AG20443 (cell line): ENCODE data around the gene TSFM.
A peak's percentile ranks its signal among the peaks of the same experiment; 100 is the strongest.

Source experiments
- DNase-seq: peaks from one replicate; pipeline ENCODE4 v3.0.0; 2012; ENCODE audit warnings: low spot score, mixed read lengths

Gene TSFM

DNA sequence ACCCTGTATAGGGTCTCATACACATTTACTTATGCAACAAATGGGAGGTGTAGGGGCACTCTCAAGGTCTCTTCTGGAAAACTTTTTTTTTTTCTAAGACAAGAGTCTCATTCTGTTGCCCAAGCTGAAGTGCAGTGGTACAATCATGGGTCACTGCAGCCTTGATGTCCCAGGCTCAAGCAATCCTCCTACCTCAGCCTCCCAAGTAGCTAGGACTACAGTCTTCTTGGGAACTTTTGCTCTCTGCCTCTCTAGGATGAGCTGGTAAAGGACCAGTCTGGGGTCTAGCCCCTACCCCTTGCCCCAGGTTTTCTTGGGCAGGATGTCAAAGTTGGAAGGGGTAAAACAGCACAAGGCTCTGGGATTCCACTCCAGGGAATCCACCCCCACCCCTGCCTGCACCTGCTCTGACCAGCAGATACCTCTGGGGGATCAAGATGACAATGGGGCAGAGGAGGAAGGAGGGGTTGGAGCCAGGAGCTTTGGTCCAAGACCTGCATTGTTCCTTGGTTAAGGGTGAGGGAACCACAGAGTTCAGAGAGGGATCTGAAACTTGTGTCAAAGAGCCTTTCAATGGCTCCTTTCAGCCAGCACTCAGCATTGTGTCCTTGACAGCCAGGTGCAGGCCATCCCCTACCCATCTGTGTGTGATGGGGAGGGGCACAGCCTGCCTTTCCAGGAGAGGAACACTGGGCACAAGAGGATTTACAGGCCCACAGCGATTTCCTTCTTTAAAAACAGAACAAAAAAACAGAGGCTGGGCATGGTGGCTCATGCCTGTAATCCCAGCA is 51.7 kb downstream of the TSFM start:
- DNase-seq, result no peak

DNA sequence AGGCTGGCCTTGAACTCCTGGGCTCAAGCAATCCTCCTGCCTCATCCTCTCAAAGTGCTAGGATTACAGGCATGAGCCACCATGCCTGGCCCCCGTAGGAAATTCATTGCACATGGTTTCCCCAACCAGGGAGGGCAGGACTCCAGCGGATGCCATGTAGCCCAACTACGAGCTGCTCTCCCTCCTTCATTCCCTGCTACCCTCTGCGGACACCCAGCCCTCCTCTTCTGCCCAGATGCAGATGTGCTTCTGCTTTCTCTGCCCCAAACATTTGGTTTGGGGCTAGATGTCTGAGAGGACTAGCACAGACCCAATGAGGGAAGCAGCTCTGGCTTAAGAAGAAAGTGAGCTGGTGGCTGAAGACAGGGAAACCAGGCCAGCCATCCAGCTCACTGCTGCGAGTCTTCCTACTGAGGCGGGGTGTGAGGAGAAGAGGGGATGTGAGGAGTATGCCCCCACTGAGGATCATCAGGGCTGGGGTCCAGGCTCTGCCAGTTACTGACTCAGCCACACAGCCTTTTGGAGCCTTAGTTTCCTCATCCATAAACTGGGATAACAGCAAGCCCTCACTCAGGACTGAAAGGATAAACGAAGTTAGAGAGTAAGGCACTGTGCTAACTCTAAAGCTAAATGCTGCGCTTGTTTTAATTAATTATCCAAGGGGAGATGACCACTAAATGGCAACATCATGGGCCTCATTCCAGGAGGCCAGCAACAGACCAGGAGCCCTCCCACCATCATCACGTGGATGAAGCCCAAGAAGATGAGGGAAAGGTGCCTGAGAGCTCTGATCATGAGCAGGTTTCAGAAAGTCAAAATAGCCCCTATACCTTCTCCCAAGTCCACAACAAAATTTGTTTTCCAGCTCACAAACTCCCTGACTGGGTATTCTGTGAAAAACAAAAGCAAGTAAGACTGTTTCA is 53.0 kb downstream of the TSFM start:
- DNase-seq, result peak; percentile 47

DNA sequence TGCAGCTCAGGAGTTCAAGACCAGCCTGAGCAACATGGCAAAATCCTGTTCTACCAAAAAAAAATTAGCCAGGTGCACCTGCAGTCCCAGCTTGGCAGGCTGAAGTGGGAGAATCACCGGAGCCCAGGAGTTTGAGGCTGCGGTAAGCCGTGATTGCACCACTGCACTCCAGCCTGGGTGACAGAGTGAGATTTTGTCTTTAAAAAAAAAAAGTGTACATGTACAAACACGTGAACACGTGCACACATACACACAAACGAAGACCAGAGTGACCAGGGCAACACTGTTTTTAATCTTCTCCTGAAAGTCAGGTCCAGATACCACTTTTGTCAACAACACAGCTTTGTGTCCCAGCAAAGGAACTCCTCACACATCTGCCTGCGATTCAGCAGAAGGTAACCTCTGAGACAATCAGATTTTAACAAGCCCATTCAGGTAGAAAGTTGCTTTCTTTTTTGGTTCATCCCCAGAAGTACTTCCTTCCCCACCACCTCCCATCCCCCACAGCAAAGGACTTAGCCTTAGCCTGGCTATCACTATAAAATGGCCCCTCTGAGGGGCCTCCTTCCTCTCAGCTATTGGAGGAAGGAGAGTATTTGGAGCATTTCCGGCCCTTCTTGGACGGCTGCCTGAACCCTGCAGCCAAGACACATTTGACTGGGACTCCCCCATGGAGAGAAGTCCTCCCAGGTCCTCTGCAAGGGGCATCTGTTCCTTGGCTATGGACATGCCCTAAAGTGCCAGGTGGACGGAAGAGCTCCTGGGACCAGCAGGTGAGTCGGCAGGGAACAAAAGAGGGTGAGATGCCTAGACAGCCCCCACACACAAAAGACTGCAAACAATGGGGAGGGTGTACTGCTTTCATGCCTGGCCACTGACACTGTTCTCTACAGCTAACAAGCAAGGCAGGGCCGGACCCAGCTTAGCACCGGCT is 54.1 kb downstream of the TSFM start:
- DNase-seq, result peak; percentile 81

DNA sequence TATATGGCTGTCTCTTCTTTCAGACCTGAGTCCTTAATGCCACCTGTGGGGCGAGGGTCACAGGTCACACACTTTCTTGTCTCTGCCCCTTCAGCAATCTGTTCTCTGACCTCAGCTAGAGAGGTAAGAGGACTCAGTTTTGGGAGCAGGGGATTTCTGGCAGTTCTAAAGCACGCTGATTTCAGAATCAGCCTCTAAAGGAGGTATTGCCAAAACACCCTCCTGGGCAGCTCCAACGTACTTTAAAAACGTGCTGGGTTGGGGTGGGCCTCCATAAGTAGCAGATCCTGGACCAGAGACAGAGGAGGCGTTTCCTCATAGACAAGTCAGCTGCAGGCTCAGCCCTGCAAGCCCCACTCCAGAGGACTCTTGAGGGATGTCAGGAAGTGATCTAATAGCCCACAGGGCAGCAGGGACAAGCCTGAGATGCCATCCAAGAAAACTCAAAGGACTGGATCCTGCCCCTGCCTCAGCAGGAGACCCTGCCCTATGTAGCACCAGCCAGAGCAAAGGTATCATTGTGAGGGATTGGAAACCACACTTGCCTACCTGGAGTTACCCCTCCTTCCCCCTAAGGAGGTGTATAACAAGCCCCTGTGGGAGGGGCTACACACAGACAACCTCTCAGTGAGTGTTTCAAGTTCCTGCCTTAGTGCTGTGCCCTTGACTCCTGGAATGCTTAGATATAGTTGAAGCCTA is 55.4 kb downstream of the TSFM start:
- DNase-seq, result peak; percentile 72

DNA sequence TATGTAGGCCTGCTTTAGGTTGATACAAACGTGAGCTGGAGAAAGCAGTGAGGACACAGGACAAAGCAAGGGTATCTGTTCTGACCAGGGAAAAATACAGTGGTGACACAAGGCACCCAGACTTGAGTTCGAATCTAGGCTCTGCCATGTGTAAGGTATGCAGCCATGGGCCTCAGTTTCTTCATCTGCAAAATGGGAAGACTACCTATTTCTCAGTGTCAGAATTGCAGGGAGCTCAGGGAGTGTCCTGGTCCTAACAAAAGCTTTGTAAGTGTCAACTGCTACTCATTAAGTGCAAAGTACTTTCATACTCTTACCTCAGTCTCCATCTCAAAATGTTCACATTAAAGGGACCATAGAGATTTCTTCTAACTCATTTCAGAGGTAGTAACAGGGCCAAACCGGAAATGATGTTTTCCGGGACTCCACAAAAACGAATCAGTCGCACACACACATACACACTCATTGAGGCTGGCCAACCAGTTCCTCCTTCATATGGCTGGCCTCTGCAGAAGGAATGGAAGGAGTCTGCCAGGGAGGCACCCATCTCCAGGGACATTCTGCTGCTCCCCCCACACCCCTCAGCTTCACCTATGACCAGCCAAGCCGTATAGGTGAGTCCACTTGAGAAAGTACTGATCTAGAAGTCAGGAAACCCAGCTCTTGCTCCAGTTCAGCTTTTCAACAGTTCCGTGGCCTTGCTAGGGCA is 56.2 kb downstream of the TSFM start:
- DNase-seq, result no peak

DNA sequence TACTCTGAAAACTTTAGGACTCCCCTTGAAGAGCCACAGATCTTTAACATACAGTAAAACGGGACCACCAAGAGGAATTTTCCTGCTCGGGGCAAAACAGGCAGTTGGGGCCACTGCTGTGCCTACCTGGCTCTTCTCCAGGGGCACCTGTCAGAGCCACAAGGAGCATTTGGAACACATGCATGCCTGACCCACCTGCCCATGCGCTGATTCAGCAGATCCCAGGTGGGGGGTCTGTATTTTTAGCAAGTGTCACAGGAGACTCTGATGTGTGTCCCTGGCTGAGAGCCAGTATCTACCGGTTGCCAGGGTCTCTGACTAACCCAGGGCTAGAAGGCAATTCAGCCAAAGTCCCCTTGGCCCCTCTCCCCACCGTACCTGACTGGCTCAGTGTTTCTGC is 57.4 kb downstream of the TSFM start:
- DNase-seq, result no peak

DNA sequence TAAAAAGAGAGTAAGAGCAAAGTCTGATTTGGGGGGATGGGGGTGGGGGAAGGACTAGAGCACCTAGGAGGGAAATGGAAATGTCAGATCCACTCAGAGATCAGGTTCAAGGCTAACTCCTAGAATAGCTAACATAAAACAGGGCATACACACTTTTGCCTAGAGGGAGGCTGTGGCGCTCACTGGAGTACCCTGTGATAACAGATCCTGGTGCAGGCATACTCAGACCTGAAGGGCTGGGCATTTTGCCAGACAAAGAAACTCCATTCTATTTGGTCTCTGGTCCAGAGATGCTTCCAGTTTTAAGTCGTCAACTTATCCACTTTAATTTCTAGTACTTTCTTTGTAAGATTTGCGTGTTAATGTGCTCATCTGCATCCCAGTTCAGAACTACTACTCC is 58.1 kb downstream of the TSFM start:
- no peak for DNase-seq

DNA sequence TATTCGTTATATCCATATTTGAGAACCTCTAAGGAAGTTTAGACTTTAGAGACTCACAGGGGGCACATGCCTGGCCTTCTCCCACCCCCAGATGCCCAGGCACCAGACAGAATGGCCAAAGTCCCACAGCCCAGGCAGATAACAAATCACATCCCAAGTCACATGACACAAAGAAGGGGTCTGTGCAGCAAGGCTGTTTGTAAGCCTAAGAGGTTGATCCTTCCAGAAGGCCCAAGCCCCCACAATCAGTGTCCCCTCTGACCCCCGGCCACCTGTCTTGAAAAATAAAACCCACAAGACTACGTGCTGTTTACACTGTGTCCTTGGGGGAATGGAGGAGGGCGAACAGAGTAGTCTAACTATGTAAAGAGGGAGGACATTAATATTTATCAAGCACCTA is 58.9 kb downstream of the TSFM start:
- no peak for DNase-seq

DNA sequence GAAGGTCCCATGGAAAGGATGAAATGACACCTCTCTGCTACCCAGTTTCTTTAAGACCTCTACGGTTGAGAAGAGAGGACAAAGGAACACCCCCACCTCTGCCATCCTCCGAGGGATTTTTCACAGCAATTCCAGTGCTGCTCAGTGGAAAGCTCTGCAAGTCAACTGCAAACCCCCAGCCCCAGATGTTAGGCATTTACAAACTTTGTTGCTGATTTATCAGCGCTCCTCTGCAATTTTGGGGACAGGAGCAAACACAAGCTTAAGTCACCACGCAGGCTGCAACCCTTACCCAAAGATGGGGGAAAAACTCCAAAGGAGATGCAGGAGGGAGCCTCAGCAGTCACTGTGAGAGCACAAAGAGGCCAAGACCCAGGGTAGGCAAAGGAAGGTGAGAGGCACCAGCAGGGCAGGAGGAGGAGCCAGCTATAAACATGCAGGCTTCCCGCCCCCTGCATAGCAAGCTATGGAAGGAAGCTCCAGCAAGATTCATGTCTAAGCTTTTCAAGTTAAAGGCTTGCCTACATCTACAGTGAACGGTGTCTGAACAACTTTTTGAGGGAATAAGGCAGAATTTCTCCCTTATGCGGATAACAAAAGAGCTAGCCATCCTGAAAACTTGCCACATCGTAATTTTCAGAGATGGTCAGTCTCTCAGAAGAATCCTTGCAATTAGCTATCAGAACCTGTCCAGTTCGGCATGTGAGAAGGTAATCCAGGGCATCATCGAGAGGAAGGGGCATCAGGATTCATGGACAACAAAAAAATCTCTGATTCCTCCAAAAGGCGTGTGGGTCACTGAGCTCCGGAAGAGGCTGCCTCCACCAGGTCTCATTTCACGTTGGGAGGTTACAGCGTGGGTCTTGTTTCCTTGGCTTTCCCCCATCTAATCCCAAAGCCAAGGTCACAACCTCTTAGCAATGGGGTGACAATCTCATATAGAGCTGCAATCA is 60.0 kb downstream of the TSFM start:
- DNase-seq, result no peak

DNA sequence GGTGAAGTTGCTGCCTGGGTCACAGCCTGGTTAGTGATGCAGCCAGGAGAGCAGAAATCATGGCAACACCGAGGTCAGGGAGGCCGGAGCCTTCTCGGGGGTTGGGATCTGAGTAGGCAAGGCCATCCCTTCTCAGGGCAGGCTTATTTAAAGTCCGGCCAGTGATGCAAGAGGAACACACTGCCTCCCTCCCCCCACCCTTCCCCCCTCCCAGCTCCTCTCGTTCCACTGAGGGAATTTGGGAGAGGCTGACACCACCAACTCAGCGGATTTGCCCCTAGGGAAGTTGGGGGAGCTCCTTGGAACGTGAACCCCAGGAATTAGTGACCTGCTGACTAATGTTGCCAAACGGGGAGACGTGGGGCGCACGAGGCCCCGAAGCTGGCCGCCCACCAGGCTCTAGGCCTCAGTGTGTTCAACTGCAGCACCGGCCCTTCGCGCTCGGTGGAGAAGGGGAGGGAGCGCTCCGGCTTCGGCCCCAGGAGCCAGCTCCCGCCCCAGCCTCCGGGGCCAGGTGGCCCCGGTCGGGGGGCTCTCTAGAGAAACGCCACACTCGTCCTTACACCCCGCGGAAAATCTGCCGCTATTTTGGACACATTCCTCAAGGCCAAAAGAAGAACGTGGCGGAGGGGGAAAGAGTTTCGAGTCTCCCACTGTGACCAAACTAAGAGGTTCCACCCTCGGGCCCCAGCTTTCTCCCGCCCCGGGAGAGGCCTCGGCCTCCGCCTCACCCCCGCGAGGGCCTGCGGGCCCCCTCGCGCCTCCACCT is 62.3 kb downstream of the TSFM start:
- peak; percentile 87 for DNase-seq

DNA sequence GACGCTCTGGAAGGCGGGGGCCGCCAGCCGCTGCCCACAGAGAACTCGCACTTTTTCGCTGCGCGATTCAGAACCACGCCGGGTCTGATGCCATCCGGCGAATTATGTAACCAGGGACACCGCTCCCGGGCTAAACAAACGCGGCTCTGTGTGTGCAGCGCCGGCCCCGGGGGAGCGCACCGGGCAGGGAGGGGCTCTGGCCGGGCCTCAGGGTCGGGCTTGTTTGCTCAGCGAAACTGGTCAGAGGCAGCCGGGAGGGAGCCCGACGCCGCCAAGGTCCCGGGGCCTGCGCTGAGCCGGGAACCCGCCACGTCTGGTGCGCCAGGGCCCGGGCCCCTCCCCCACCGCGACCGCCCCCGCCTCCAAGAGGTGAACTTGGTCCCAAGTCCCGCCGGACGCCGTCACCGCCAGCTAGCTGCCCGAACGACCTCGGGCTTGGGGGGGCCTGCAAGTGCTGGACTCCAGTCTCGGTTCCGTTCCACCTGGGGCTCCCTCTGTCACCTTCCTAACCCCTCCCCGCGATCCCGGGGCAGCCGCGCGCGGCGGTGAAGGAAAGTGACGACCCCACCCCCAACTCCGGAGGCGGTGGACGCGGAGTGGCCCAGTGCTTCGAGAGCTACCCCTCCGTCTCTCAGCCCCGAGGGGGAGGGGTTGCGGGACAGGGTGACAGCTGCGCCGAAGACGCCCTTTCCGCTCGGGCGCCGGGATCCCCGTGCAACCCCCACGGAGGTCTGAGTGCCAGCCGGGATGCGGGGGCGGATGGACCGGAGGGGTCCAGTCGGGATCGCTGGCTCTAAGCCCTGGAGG is 63.1 kb downstream of the TSFM start:
- DNase-seq, result peak; percentile 61

DNA sequence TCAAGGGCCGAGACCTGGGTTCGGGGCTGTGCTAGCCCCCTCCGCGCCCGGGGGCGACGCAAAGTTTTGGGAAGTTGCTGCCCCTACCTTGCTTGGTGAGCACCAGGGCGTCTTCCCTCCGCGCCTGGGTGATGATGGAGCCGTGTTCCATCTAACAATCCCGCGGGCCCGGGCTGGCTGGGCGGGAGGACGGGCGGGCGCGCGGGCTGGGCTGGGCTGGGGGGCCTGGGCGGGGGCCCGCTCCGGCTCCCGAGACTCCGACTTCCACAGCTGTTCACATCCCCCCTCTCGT is 63.6 kb downstream of the TSFM start:
- DNase-seq, result no peak

DNA sequence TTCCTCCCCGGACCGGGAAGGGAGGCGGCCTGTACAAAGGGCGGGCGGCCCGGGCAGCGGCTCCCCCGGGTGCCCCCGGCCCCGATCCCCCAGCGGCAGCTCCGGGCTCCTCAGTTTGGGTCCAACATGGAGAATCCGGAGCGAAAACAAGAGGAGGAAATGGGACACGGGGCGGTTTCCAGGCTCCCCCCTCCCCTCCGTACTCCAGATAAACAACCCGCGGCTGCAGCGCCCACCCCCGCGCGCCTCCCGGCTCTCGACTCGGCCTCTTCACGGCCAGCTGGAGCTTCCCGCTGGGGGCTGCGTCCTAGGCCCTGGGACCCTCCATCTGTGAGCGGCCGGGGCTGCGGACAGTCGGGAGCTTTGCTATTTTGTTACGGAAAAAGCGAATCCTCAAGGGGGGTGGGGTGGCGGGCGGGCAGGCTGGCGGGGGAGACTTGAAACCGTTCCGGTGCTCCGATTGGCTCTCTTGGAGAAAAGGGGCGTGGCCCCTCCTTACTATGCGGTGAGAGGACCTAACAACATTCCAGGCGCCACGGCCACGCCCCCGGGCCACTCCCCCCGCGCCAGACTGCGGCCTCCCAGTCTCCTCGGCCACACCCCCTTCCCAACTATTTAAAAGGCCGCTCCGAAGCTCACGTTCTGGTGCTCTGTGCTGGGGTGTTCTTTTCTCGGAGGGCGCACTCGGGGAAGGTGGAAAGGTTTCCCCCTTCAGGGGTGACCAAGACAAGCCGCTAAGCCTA is 64.2 kb downstream of the TSFM start, which contains the start of gene CTDSP2:
Gene CTDSP2, minus strand, starts transcription at position 153 of the 743 bp plus-strand sequence. CDS start 294 bp downstream, outside the sequence.
- peak; percentile 100 for DNase-seq
